Lower leg skin (tissue), 3 donors: ENCODE results near the gene PARVG.

Experiments
- CTCF ChIP-seq, 3 donors: fragments of 450-650 bp; IDR thresholded peaks; one replicate each; pipeline ENCODE4 v1.5.1; 2016; ENCODE audit warnings: antibody characterized with exemption in 3 of 3, mild to moderate bottlenecking in 3 of 3, moderate library complexity in 2 of 3
- POLR2A ChIP-seq, 2 donors: fragments of 450-650 bp; IDR thresholded peaks; one replicate each; pipeline ENCODE4 v1.6.1; 2016 to 2017; ENCODE audit warnings: antibody characterized with exemption in 2 of 2, mild to moderate bottlenecking in 1 of 2, moderate library complexity in 1 of 2

GRCh38 chr22:44197271-44197670 lies 16.5 kb downstream of the PARVG start:
- TF ChIP-seq POLR2A (IDR thresholded peaks at IDR 0.05) (no peak), CTCF (IDR thresholded peaks at IDR 0.05) (no peak)
